ENCODE measurements around the gene ATRIP.

DNA sequence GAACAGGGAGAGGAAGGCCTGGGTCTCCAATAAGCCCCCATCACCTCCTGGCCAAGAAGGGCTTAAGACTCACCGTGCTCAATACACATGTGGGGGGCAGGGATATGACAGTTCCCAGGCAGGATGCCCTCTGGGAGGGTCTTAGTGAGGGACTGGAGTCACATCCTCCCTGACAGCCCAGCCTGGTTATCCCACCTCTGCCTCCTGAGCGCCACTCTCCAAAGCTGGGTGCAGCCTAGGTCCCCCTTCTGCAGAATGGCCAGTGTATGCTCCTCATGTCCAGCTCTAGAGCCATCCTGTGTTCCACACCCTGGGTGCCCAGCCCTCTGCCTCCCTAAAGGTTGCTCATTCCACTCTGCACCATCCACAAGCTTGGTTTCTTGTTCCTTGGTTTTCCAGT, 58.6 kb downstream of the ATRIP start:
- TF ChIP-seq, protein P1, sequence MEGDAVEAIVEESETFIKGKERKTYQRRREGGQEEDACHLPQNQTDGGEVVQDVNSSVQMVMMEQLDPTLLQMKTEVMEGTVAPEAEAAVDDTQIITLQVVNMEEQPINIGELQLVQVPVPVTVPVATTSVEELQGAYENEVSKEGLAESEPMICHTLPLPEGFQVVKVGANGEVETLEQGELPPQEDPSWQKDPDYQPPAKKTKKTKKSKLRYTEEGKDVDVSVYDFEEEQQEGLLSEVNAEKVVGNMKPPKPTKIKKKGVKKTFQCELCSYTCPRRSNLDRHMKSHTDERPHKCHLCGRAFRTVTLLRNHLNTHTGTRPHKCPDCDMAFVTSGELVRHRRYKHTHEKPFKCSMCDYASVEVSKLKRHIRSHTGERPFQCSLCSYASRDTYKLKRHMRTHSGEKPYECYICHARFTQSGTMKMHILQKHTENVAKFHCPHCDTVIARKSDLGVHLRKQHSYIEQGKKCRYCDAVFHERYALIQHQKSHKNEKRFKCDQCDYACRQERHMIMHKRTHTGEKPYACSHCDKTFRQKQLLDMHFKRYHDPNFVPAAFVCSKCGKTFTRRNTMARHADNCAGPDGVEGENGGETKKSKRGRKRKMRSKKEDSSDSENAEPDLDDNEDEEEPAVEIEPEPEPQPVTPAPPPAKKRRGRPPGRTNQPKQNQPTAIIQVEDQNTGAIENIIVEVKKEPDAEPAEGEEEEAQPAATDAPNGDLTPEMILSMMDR (IDR thresholded peaks at IDR 0.05; ENCODE audit: low read depth, low read length) = no peak
- TF ChIP-seq EZH2phosphoT487 (IDR thresholded peaks at IDR 0.05; ENCODE audit: low read depth) = no peak

Measured in OCI-LY3 (cell line).